Upper lobe of left lung (tissue), 6 donors: Measurements from ENCODE around the gene ITPR1. TPM values are rescaled to one million over a fixed set of nuclear protein-coding genes. Genes with fewer than 3 reads are reported as not detected.

Experiments
- ATAC-seq, 2 donors: fragments of 200-7000 bp; cut with Tn5 transposase; one replicate each; pipeline ENCODE4 v1.9.1; 2022; ENCODE audit warnings: mild to moderate bottlenecking in 2 of 2, moderate library complexity in 2 of 2; ENCODE audit not compliant: low FRiP score in 2 of 2
- DNase-seq, 2 donors: peaks; one replicate each; pipeline ENCODE4 v3.0.0-alpha.2; 2019 to 2020
- H3K27ac ChIP-seq, 4 donors: fragments of 200-600 bp; sonication (generic); one replicate each; pipeline ENCODE4 v1.5.1; 2016 to 2019
- H3K27me3 ChIP-seq, 4 donors: fragments of 200-600 bp; sonication (generic); one replicate each; pipeline ENCODE4 v1.5.1; 2017 to 2019
- H3K36me3 ChIP-seq, 4 donors: fragments of 200-600 bp; sonication (generic); one replicate each; pipeline ENCODE4 v1.5.1; 2016 to 2019
- H3K4me1 ChIP-seq, 4 donors: fragments of 200-600 bp; sonication (generic); one replicate each; pipeline ENCODE4 v1.5.1; 2018 to 2019
- H3K4me3 ChIP-seq, 4 donors: fragments of 200-600 bp; sonication (generic); one replicate each; pipeline ENCODE4 v1.5.1; 2017 to 2019; ENCODE audit warnings: mild to moderate bottlenecking in 2 of 4, moderate library complexity in 1 of 4
- H3K9me3 ChIP-seq, 4 donors: fragments of 200-600 bp; sonication (generic); one replicate each; pipeline ENCODE4 v1.5.1; 2018 to 2019
- CTCF ChIP-seq, 6 experiments: fragments of 450-650 bp in 4 of 6; fragments of 200-600 bp in 2 of 6; sonication (generic) in 2 of 6; IDR thresholded peaks; one replicate each; pipeline ENCODE4 v1.5.1; 2016 to 2019; ENCODE audit warnings: antibody characterized with exemption in 6 of 6
- EP300 ChIP-seq, 4 donors: sonication (generic); formaldehyde crosslinking; IDR thresholded peaks; one replicate each; pipeline ENCODE4 v1.5.1; 2017; ENCODE audit warnings: antibody characterized with exemption in 4 of 4, control low read depth in 2 of 4
- POLR2A ChIP-seq, 4 donors: fragments of 450-650 bp; IDR thresholded peaks; one replicate each; pipeline ENCODE4 v1.5.1; 2016 to 2017; ENCODE audit warnings: antibody characterized with exemption in 4 of 4, mild to moderate bottlenecking in 2 of 4
- POLR2AphosphoS5 ChIP-seq, 2 donors: sonication (generic); formaldehyde crosslinking; IDR thresholded peaks; one replicate each; pipeline ENCODE4 v1.5.1; 2017; ENCODE audit warnings: antibody characterized with exemption in 2 of 2
- WGBS, 2 donors: methylation state at CpG; one replicate each; pipeline ENCODE4 v1.1.5; 2017 to 2018; 5-methylcytosine and 5-hydroxymethylcytosine counted together
- total RNA-seq, 6 donors: library from RNA; depleted of rRNA in 4 of 6; stranded (reverse); fragments of >200 nt in 4 of 6; gene quantifications; one replicate each; pipeline versions ENCODE4 v1.1.0 to v1.2.1, GENCODE V29; 2016 to 2021
- donor health status: DM: no; HTN: no; CAD: no; lungs with moderate emphysema.
- donor health status: DM: no; HTN: yes; CAD: no; lungs with severe emphysema.

Gene ITPR1
- total RNA-seq, 6 donors from 2014 or later, result 55.5 to 136 (median 66.2) TPM

DNA sequence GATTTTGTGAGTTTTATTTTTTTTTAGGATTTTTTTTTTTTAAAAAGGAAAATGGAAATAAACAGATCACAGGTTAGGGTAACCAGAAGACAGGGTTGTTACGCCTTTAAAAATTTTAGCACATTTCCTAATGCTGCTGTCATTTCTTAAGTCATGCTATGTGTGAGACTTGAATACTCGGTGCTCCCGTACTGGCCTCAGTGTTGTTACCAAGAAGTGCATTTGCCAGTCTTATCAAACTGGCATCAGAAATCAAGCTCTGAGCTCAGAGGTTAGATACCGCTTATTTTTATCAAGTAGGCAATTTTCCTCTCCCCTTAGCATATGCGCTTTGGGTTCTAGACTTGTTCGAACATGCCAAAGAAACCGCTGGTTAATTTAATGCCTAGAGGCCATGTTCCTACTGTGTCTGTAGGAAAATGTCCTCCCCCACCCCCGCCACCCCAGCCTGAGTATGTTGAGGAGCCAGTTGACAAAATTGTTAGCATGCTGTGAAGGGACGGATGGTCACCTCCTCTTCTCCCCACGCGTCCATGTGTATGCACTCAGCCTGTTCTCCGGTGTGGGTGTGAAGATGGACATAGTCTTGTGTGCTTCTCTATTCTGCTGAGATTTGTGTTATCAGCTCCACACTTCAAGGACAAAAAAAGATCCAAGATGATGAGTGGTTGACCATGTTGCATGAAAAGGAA lies 88.9 kb downstream of the ITPR1 start:
- WGBS, 2 donors, result 81 to 84% methylated on average over 12 of the region's 12 CpGs
- no peaks in the 10 kb centered on the region for H3K36me3 ChIP-seq

DNA sequence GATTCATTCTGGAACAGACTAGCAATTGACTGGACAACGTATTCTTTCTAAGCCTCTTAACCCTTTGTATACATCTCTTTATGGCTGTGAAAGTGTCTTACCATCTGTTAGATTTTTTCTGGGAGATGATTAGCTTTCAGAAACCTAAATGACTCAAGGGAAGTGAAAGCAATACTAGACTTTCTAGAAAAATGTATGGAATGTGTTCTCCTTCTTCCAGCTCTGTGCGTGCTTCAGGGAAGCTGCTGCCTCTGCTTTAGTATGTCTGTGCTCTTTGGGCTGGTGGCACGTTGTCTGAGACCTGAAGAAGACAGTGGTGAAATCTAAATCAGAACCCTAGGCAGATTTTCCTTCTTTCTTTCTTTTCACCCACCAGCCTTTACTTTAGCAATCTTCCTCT lies 89.5 kb downstream of the ITPR1 start:
- H3K27ac ChIP-seq, result peak overlapping the region in 3 of 4 donors; percentile 6 to 59 (median 8)
- no peak overlapping the region for H3K4me3 ChIP-seq
- H3K9me3 ChIP-seq, result no peaks in the 10 kb centered on the region
- no peaks in the 10 kb centered on the region for H3K36me3 ChIP-seq
- ATAC-seq, result no peak
- 30 to 44% methylated on average over 3 of the region's 3 CpGs for WGBS, 2 donors
- H3K27me3 ChIP-seq, result no peaks in the 10 kb centered on the region
- TF ChIP-seq CTCF (IDR thresholded peaks at IDR 0.05) (no peak), POLR2AphosphoS5 (IDR thresholded peaks at IDR 0.05) (no peak), EP300 (IDR thresholded peaks at IDR 0.05) (no peak), POLR2A (IDR thresholded peaks at IDR 0.05) (no peak)
- DNase-seq, result no peak
- H3K4me1 ChIP-seq, result peaks cover 17 to 38% (median 29%) of the 10 kb centered on the region in 4 donors

More for the DNA sequence above, 88.9 kb downstream of the ITPR1 start:
- TF ChIP-seq CTCF (IDR thresholded peaks at IDR 0.05) (no peak), EP300 (IDR thresholded peaks at IDR 0.05) (no peak), POLR2AphosphoS5 (IDR thresholded peaks at IDR 0.05) (no peak), POLR2A (IDR thresholded peaks at IDR 0.05) (no peak)
- no peak for DNase-seq
- H3K27ac ChIP-seq, result peak overlapping the region in 2 of 4 donors; percentile 6 to 8
- H3K9me3 ChIP-seq, result no peaks in the 10 kb centered on the region
- no peaks in the 10 kb centered on the region for H3K27me3 ChIP-seq
- H3K4me1 ChIP-seq, result peaks cover 13 to 38% (median 26%) of the 10 kb centered on the region in 4 donors
- no peak overlapping the region for H3K4me3 ChIP-seq
- no peak for ATAC-seq

DNA sequence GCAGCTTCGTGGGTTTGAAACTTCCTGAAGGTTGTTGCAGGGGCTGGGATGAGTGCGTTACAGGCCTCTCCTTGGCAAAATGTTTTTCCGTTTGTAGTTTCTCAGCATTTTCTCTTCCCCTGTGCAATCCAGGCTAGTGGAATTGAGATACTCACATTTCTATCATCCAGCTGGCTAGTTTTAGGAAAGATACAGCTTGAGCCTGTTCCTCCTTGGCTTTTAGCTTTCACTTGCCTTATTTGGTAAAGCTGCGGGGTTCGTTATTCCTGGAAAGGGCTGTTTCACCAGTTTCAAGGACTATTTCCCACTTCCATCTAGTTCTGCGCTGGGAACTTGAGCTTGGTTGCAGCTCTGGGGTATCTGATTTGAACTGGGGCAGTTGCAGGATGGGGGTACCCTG lies 90.3 kb downstream of the ITPR1 start:
- 24 to 43% methylated on average over 6 of the region's 6 CpGs for WGBS, 2 donors
- H3K9me3 ChIP-seq, result no peaks in the 10 kb centered on the region
- peak overlapping the region in 1 of 4 donors; percentile 12 for H3K4me3 ChIP-seq
- ATAC-seq (peak in 1 of 2 donors; percentile 62), DNase-seq (peak in 1 of 2 donors; percentile 30)
- no peaks in the 10 kb centered on the region for H3K36me3 ChIP-seq
- H3K27me3 ChIP-seq, result no peaks in the 10 kb centered on the region
- no peak for TF ChIP-seq POLR2A (IDR thresholded peaks at IDR 0.05)
- no peak for TF ChIP-seq EP300 (IDR thresholded peaks at IDR 0.05)
- peaks cover 19 to 41% (median 31%) of the 10 kb centered on the region in 4 donors for H3K4me1 ChIP-seq
- peak overlapping the region in 3 of 4 donors; percentile 6 to 59 (median 19) for H3K27ac ChIP-seq

- no peaks in the 10 kb centered on the region for H3K27me3 ChIP-seq
- peak overlapping the region; percentile 5 to 59 (median 12) for H3K27ac ChIP-seq
- TF ChIP-seq POLR2A (IDR thresholded peaks at IDR 0.05) (no peak), EP300 (IDR thresholded peaks at IDR 0.05) (no peak), POLR2AphosphoS5 (IDR thresholded peaks at IDR 0.05) (no peak), CTCF (IDR thresholded peaks at IDR 0.05) (no peak)
- H3K36me3 ChIP-seq, result no peaks in the 10 kb centered on the region
- H3K4me1 ChIP-seq, result peaks cover 19 to 41% (median 33%) of the 10 kb centered on the region in 4 donors
- ATAC-seq (peak in 1 of 2 donors; percentile 54), DNase-seq (peak in 1 of 2 donors; percentile 36)
- H3K4me3 ChIP-seq, result peak overlapping the region in 3 of 4 donors; percentile 0 to 38 (median 32)
- WGBS, 2 donors, result 24 to 31% methylated on average over 12 of the region's 12 CpGs
- H3K9me3 ChIP-seq, result no peaks in the 10 kb centered on the region
Observed at GRCh38 chr3:4584456-4585249, 91.5 kb downstream of the ITPR1 start.

- Histone ChIP-seq H3K4me1 (peaks cover 22 to 41% (median 32%) of the 10 kb centered on the region in 4 donors), H3K36me3 (no peaks in the 10 kb centered on the region), H3K9me3 (no peaks in the 10 kb centered on the region), H3K27me3 (no peaks in the 10 kb centered on the region), H3K4me3 (no peak overlapping the region), H3K27ac (no peak overlapping the region)
- DNase-seq (no peak), ATAC-seq (no peak)
- no peak for TF ChIP-seq EP300 (IDR thresholded peaks at IDR 0.05)
- TF ChIP-seq CTCF (IDR thresholded peaks at IDR 0.05), result no peak
- TF ChIP-seq POLR2A (IDR thresholded peaks at IDR 0.05), result no peak
- no peak for TF ChIP-seq POLR2AphosphoS5 (IDR thresholded peaks at IDR 0.05)
- 76 to 90% methylated on average over 4 of the region's 4 CpGs for WGBS, 2 donors
Observed at GRCh38 chr3:4586381-4586780, 93.2 kb downstream of the ITPR1 start.
